ENCODE results near the gene CHAT.

DNA sequence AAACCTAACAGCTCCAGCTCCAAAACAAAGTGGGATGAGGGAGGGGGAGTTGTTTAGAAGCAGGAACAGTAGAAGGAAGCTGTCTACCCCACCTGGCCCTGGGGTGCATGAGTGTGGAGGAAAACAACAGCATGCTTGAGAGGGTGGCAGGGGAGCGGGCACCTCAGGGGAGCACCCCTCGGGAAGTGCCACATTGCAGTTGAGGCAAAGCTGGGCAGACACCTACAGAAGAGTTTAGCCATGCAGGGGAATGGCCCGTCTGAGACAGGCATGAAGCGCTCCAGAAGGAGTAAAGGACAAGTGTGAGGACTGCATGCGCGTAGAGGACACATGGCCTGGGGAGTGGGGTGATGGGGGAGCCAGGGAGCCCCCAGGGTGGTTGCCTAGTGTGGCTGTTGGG lies 18.1 kb downstream of the CHAT start:
- TF ChIP-seq, protein P1, sequence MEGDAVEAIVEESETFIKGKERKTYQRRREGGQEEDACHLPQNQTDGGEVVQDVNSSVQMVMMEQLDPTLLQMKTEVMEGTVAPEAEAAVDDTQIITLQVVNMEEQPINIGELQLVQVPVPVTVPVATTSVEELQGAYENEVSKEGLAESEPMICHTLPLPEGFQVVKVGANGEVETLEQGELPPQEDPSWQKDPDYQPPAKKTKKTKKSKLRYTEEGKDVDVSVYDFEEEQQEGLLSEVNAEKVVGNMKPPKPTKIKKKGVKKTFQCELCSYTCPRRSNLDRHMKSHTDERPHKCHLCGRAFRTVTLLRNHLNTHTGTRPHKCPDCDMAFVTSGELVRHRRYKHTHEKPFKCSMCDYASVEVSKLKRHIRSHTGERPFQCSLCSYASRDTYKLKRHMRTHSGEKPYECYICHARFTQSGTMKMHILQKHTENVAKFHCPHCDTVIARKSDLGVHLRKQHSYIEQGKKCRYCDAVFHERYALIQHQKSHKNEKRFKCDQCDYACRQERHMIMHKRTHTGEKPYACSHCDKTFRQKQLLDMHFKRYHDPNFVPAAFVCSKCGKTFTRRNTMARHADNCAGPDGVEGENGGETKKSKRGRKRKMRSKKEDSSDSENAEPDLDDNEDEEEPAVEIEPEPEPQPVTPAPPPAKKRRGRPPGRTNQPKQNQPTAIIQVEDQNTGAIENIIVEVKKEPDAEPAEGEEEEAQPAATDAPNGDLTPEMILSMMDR (IDR thresholded peaks at IDR 0.05 in 4 of 5, conservative IDR thresholded peaks at IDR 0.05 in 1 of 5) = no peak
- TF ChIP-seq POLR2A (IDR thresholded peaks at IDR 0.05) = no peak

Data from gastrocnemius medialis (tissue), 4 donors.